B cell (primary cell): ENCODE data around the gene DACT2. TPM values are rescaled to one million over a fixed set of nuclear protein-coding genes. Genes with fewer than 3 reads are reported as not detected.

ENCODE experiments used
- ATAC-seq: fragments of 200-7000 bp; cut with Tn5 transposase; one replicate; pipeline ENCODE4 v1.10.0; 2021; ENCODE audit warnings: low read depth, mild to moderate bottlenecking, moderate number of reproducible peaks, moderate library complexity
- CTCF ChIA-PET: fragments of 350-600 bp; sonication (Branson Sonifier 250); formaldehyde crosslinking; loops from one replicate; lab custom pipeline; 2021; ENCODE audit warnings: antibody characterized with exemption, inconsistent platforms; lab: Charles Lee
- POLR2A ChIA-PET: fragments of 350-600 bp; sonication (Branson Sonifier 250); formaldehyde crosslinking; loops from one replicate; lab custom pipeline; 2021; ENCODE audit warnings: antibody characterized with exemption; lab: Charles Lee
- DNase-seq: peaks from one replicate; pipeline ENCODE4 v3.0.0; 2013
- H2AFZ ChIP-seq: 2 replicates; pipeline ENCODE4 v1.6.1; 2012; ENCODE audit warnings: mild to moderate bottlenecking, low read depth, low read length; ENCODE audit not compliant: insufficient read depth, poor library complexity, severe bottlenecking
- H3K27ac ChIP-seq, 2 donors: 1 replicate in 1 of 2; 2 replicates in 1 of 2; pipeline ENCODE4 v1.5.1; 2012 to 2013; ENCODE audit warnings: low read length in 2 of 2, mild to moderate bottlenecking in 2 of 2, moderate library complexity in 1 of 2
- H3K27me3 ChIP-seq, 4 experiments: fragments of 200-600 bp in 1 of 4; sonication (generic) in 1 of 4; replicated peaks in 1 of 4; 1 replicate in 2 of 4; 2 replicates in 2 of 4; pipeline versions ENCODE4 v1.6.1 to v1.7.0; 2013 to 2016; ENCODE audit warnings: low read length in 3 of 4, mild to moderate bottlenecking in 2 of 4, mixed read lengths in 1 of 4, moderate library complexity in 1 of 4; ENCODE audit not compliant: insufficient read depth in 4 of 4, control insufficient read depth in 3 of 4; ENCODE audit errors: control extremely low read depth in 1 of 4
- H3K36me3 ChIP-seq, 2 experiments: replicated peaks in 1 of 2; 1 replicate in 1 of 2; 2 replicates in 1 of 2; pipeline versions ENCODE4 v1.6.1 to v1.7.1; 2013; ENCODE audit warnings: low read length in 1 of 2; ENCODE audit not compliant: insufficient read depth in 2 of 2, control insufficient read depth in 1 of 2; ENCODE audit errors: control extremely low read depth in 1 of 2, extremely low read depth in 1 of 2
- H3K4me1 ChIP-seq, 2 donors: fragments of 200-600 bp in 1 of 2; sonication (generic) in 1 of 2; 1 replicate in 1 of 2; 2 replicates in 1 of 2; pipeline versions ENCODE4 v1.5.1 to v1.6.1; 2013 to 2017; ENCODE audit warnings: low read length in 2 of 2; ENCODE audit not compliant: control insufficient read depth in 2 of 2, insufficient read depth in 2 of 2
- H3K4me2 ChIP-seq: replicated peaks from 2 replicates; pipeline ENCODE3; 2012; ENCODE audit warnings: mild to moderate bottlenecking, low read depth, low read length; ENCODE audit not compliant: poor library complexity, severe bottlenecking
- H3K4me3 ChIP-seq, 5 experiments: fragments of 200-600 bp in 1 of 5; sonication (generic) in 1 of 5; 1 replicate in 3 of 5; 2 replicates in 2 of 5; pipeline versions ENCODE4 v1.5.1 to v1.7.0; 2011 to 2016; ENCODE audit warnings: low read length in 4 of 5, mild to moderate bottlenecking in 4 of 5, low read depth in 2 of 5, control low read depth in 1 of 5, moderate library complexity in 1 of 5; ENCODE audit not compliant: insufficient read depth in 1 of 5; ENCODE audit errors: control extremely low read depth in 1 of 5, extremely low read depth in 1 of 5
- H3K79me2 ChIP-seq: fragments of 200-600 bp; sonication (generic); one replicate; pipeline ENCODE4 v1.6.0; 2016; ENCODE audit warnings: low read length; ENCODE audit not compliant: control insufficient read depth, insufficient read depth
- H3K9ac ChIP-seq: fragments of 200-600 bp; sonication (generic); 2 replicates; pipeline ENCODE4 v1.6.1; 2017; ENCODE audit warnings: mild to moderate bottlenecking, low read length, moderate library complexity
- H3K9me3 ChIP-seq, 3 donors: one replicate each; pipeline versions ENCODE4 v1.6.1 to v1.7.1; 2013; ENCODE audit warnings: low read length in 2 of 3; ENCODE audit not compliant: control insufficient read depth in 2 of 3, insufficient read depth in 1 of 3; ENCODE audit errors: control extremely low read depth in 1 of 3
- H4K20me1 ChIP-seq: 2 replicates; pipeline ENCODE4 v1.6.0; 2012; ENCODE audit warnings: mild to moderate bottlenecking, low read length; ENCODE audit not compliant: insufficient read depth, control insufficient read depth, poor library complexity, severe bottlenecking
- H3K27ac Mint-ChIP-seq: one replicate; pipeline ENCODE4 v1.8.0; 2021; ENCODE audit warnings: mixed read lengths
- H3K27me3 Mint-ChIP-seq: one replicate; pipeline ENCODE4 v1.8.0; 2021; ENCODE audit warnings: mixed read lengths
- H3K4me1 Mint-ChIP-seq: one replicate; pipeline ENCODE4 v1.8.0; 2021; ENCODE audit warnings: mixed read lengths
- H3K4me3 Mint-ChIP-seq: one replicate; pipeline ENCODE4 v1.8.0; 2021; ENCODE audit warnings: mixed read lengths
- H3K9me3 Mint-ChIP-seq: one replicate; pipeline ENCODE4 v1.8.0; 2022; ENCODE audit warnings: mixed read lengths; ENCODE audit not compliant: insufficient read depth
- EZH2 ChIP-seq: IDR thresholded peaks from 2 replicates; pipeline ENCODE4 v1.6.1; 2012; ENCODE audit warnings: borderline replicate concordance, low read depth, mild to moderate bottlenecking, moderate library complexity, low read length; ENCODE audit not compliant: insufficient read depth, poor library complexity, severe bottlenecking
- WGBS: methylation state at CpG from one replicate; pipeline ENCODE4 v1.1.5; 2013; ENCODE audit warnings: missing lambda C conversion rate; ENCODE audit not compliant: insufficient coverage; 5-methylcytosine and 5-hydroxymethylcytosine counted together
- intact Hi-C: fragments of 100-400 bp; cut with micrococcal nuclease; formaldehyde crosslinking; loops from one replicate; pipeline ENCODE4 v1.10.0; 2022
- polyA plus RNA-seq: library from polyadenylated mRNA; depleted of rRNA; stranded (reverse); fragments of >200 nt; gene quantifications from 2 replicates; pipeline ENCODE4 v1.2.3, GENCODE V29; 2012
- total RNA-seq, 2 donors: library from RNA; stranded (reverse); fragments of 120-200 nt in 1 of 2; gene quantifications; 1 replicate in 1 of 2; 2 replicates in 1 of 2; pipeline versions ENCODE4 v1.2.3 to v1.2.4, GENCODE V29; 2013 to 2022
- TF ChIP-seq, protein P1 (sequence below): fragments of 200-600 bp; IDR thresholded peaks from one replicate; pipeline ENCODE4 v1.8.0; 2022; ENCODE audit warnings: antibody characterized with exemption, mild to moderate bottlenecking

Gene DACT2
- total and polyA plus RNA-seq, 2 donors (not counting 1 experiment from before 2014, with no cell fraction given), result not detected

DNA sequence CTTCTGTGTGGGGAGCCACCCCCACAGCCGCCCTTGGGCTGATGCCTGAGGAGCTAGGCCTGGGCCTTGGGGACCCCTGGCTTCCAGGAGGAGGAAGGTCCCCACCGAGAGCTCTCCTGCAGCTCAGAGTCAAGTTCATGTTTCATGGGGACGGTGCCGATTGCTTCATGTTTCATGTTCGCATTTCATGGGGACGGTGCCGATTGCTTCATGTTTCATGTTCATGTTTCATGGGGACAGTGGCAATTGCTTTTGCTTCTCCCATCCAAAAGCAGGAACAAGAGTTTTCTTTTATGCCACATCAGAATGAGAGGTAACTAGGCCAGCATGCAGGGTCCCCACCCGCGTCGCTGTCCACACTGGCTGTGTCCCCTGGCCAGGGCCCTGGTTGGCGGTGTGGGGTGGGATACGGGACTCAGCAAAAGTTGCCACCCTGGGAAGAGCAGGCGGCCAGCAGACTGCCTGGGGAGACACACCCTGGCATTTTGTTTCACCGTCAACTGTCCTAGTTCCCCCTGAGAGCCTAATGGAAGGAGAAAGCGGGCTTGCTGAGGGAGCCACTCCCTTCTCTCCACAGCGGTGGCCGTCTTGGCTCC is 46.0 kb downstream of the DACT2 start:
- H3K27me3 ChIP-seq, result peaks cover 0 to 2% (median 0%) of the 10 kb centered on the region in 4 experiments
- Mint-ChIP-seq H3K4me1 (no peaks in the 10 kb centered on the region), H3K9me3 (no peaks in the 10 kb centered on the region), H3K4me3 (no peak overlapping the region), H3K27ac (no peak overlapping the region), H3K27me3 (peaks cover 4% of the 10 kb centered on the region)
- ATAC-seq (no peak), DNase-seq (no peak)
- H3K4me2 ChIP-seq, result no peak overlapping the region
- H3K9me3 ChIP-seq, result peaks cover 0 to 7% (median 0%) of the 10 kb centered on the region in 3 donors
- H3K79me2 ChIP-seq, result no peaks in the 10 kb centered on the region
- intact Hi-C loops, result no loop called here
- H3K9ac ChIP-seq, result no peak overlapping the region
- no peak overlapping the region for H2AFZ ChIP-seq
- H3K27ac ChIP-seq, result no peak overlapping the region
- H3K4me3 ChIP-seq, result no peak overlapping the region
- TF ChIP-seq, protein P1, sequence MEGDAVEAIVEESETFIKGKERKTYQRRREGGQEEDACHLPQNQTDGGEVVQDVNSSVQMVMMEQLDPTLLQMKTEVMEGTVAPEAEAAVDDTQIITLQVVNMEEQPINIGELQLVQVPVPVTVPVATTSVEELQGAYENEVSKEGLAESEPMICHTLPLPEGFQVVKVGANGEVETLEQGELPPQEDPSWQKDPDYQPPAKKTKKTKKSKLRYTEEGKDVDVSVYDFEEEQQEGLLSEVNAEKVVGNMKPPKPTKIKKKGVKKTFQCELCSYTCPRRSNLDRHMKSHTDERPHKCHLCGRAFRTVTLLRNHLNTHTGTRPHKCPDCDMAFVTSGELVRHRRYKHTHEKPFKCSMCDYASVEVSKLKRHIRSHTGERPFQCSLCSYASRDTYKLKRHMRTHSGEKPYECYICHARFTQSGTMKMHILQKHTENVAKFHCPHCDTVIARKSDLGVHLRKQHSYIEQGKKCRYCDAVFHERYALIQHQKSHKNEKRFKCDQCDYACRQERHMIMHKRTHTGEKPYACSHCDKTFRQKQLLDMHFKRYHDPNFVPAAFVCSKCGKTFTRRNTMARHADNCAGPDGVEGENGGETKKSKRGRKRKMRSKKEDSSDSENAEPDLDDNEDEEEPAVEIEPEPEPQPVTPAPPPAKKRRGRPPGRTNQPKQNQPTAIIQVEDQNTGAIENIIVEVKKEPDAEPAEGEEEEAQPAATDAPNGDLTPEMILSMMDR, result no peak
- no peak for TF ChIP-seq EZH2
- no peaks in the 10 kb centered on the region for H3K4me1 ChIP-seq
- no peaks in the 10 kb centered on the region for H3K36me3 ChIP-seq
- H4K20me1 ChIP-seq, result no peaks in the 10 kb centered on the region
- POLR2A ChIA-PET, result no interaction called here
- WGBS, result 81% methylated on average over 14 of the region's 17 CpGs
- CTCF ChIA-PET, result no interaction called here

DNA sequence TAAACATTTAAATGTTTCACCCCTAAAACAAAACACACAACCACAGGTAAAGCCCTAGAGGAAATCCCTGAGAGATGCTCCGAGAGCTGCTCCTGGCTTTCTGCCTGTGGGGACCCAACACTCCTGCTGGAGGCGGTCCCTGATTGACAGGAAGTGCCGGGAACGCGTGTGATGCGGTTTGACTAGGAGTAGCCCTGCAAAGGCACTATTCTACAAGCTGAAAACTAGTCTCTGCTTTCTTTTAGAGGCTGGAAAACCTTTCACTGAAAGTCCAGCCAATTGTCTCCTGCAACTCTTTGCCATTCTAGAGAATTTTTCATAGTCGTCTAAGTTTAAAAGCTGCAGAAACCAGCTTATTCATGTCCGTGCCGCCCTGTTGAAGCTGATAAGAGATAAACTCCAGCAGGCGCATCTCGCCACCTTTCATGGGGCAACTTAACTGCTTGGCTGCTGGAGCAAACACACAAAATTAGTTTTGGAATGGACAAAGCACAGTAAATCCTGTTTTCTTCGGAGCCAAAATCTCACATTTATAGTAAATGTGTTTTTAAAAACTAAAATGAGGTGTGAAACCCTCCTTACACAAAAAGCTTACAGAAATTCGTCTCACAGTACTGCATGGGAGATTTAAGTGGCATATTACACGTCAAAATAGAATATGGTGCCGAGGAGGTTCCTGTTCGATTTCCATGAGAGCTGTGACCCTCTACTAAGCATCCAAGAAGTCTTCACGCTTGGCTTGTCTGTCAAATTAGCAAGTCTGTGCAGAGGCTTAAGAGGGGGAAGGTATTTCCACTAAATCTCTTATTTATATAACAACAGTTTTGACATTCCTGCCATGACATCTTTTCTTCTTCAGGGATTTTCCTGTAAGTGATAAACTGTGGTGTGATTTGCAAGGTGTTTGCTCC is 46.9 kb downstream of the DACT2 start:
- CTCF ChIA-PET, result no interaction called here
- Histone ChIP-seq H3K4me3 (no peak overlapping the region), H3K27ac (no peak overlapping the region), H4K20me1 (no peaks in the 10 kb centered on the region), H3K9me3 (peaks cover 0 to 5% (median 0%) of the 10 kb centered on the region in 3 donors), H2AFZ (no peak overlapping the region), H3K9ac (no peak overlapping the region), H3K79me2 (no peaks in the 10 kb centered on the region), H3K27me3 (peaks cover 0 to 2% (median 0%) of the 10 kb centered on the region in 4 experiments), H3K4me1 (no peaks in the 10 kb centered on the region), H3K36me3 (no peaks in the 10 kb centered on the region), H3K4me2 (no peak overlapping the region)
- Mint-ChIP-seq H3K27me3 (peaks cover 4% of the 10 kb centered on the region), H3K9me3 (no peaks in the 10 kb centered on the region), H3K4me1 (no peaks in the 10 kb centered on the region), H3K4me3 (no peak overlapping the region), H3K27ac (no peak overlapping the region)
- POLR2A ChIA-PET, result no interaction called here
- DNase-seq (no peak), ATAC-seq (no peak)
- WGBS, result 23% methylated on average over 11 of the region's 17 CpGs
- TF ChIP-seq, protein P1, result no peak
- no peak for TF ChIP-seq EZH2
- intact Hi-C loops, result no loop called here
